Calu3 (cell line): Measurements from ENCODE around the gene ARF3. TPM values are rescaled to one million over a fixed set of nuclear protein-coding genes. Genes with fewer than 3 reads are reported as not detected.

Experiments used
- BruUV-seq: library from RNA; stranded (reverse); fragments of 400-500 nt; replicated peaks from 2 replicates; lab custom pipeline; 2021; lab: Mats Ljungman, UMichigan
- CTCF ChIA-PET: fragments of 300-600 bp; sonication (Branson Sonifier 250); formaldehyde crosslinking; loops from one replicate; lab custom pipeline; 2022; ENCODE audit warnings: antibody characterized with exemption; lab: Charles Lee
- DNase-seq: peaks from one replicate; pipeline ENCODE4 v3.0.0; 2022
- H3K27ac Mint-ChIP-seq: one replicate; pipeline ENCODE4 v1.8.0; 2022; ENCODE audit warnings: mixed read lengths; ENCODE audit not compliant: unreplicated experiment
- H3K27me3 Mint-ChIP-seq: one replicate; pipeline ENCODE4 v1.8.0; 2022; ENCODE audit warnings: mixed read lengths; ENCODE audit not compliant: unreplicated experiment
- H3K36me3 Mint-ChIP-seq: one replicate; pipeline ENCODE4 v1.8.0; 2022; ENCODE audit warnings: mild to moderate bottlenecking, moderate library complexity, mixed read lengths; ENCODE audit not compliant: insufficient read depth, unreplicated experiment
- H3K4me1 Mint-ChIP-seq: one replicate; pipeline ENCODE4 v1.8.0; 2022; ENCODE audit warnings: mild to moderate bottlenecking, low read depth, mixed read lengths; ENCODE audit not compliant: unreplicated experiment
- H3K4me3 Mint-ChIP-seq: one replicate; pipeline ENCODE4 v1.8.0; 2022; ENCODE audit warnings: mild to moderate bottlenecking, low read depth, moderate library complexity, mixed read lengths; ENCODE audit not compliant: unreplicated experiment
- H3K9me3 Mint-ChIP-seq: one replicate; pipeline ENCODE4 v1.8.0; 2022; ENCODE audit warnings: low read depth, mixed read lengths; ENCODE audit not compliant: unreplicated experiment
- CTCF ChIP-seq: fragments of 200-600 bp; IDR thresholded peaks from one replicate; pipeline ENCODE4 v1.8.0; 2022; ENCODE audit warnings: antibody characterized with exemption; ENCODE audit not compliant: unreplicated experiment
- intact Hi-C: fragments of 100-400 bp; cut with micrococcal nuclease; formaldehyde crosslinking; loops from one replicate; pipeline ENCODE4 v1.10.0; 2022; ENCODE audit not compliant: unreplicated experiment
- total RNA-seq: library from RNA; stranded (reverse); gene quantifications from 2 replicates; pipeline ENCODE4 v1.2.3, GENCODE V29; 2022

The ARF3 gene
- total RNA-seq, 1 experiment from 2014 or later, result 142 TPM

GRCh38 chr12:48990552-48990951 is 33.3 kb upstream of the ARF3 start:
- no peak for DNase-seq
- Mint-ChIP-seq H3K9me3 (no peaks in the 10 kb centered on the region), H3K4me3 (no peak overlapping the region), H3K27ac (no peak overlapping the region), H3K27me3 (peaks cover 78% of the 10 kb centered on the region), H3K4me1 (peaks cover 5% of the 10 kb centered on the region), H3K36me3 (no peaks in the 10 kb centered on the region)
- CTCF ChIA-PET, result interaction anchor here (0.7 kb wide), 1 partner anchor 104 kb away, joined by 4 read pairs; the partner anchor contains the start of gene DHH
- intact Hi-C loops, result no loop called here
- no peak for TF ChIP-seq CTCF
- no TSS peak for BruUV-seq

GRCh38 chr12:48988030-48988649 is 30.9 kb upstream of the ARF3 start:
- Mint-ChIP-seq H3K36me3 (no peaks in the 10 kb centered on the region), H3K27me3 (peaks cover 87% of the 10 kb centered on the region), H3K9me3 (no peaks in the 10 kb centered on the region), H3K4me1 (no peaks in the 10 kb centered on the region), H3K4me3 (no peak overlapping the region), H3K27ac (no peak overlapping the region)
- intact Hi-C loops, result no loop called here
- CTCF ChIA-PET, result interaction anchor here (0.7 to 2.4 kb wide), 5 partner anchors 9 to 64 kb away, joined by 3 to 12 read pairs (median 3); partner anchors contain the start of genes PRKAG1 and WNT1
- DNase-seq, result peak; percentile 62
- peak; percentile 78 for TF ChIP-seq CTCF
- no TSS peak for BruUV-seq

GRCh38 chr12:48986720-48987291 is 29.5 kb upstream of the ARF3 start:
- BruUV-seq, result no TSS peak
- CTCF ChIA-PET, result interaction anchor here (2.4 kb wide), 1 partner anchor 8 kb away, joined by 12 read pairs; the partner anchor contains the start of gene WNT1

GRCh38 chr12:48985901-48986300 is 28.6 kb upstream of the ARF3 start:
- Mint-ChIP-seq H3K9me3 (no peaks in the 10 kb centered on the region), H3K27me3 (peaks cover 100% of the 10 kb centered on the region), H3K4me1 (peaks cover 12% of the 10 kb centered on the region), H3K27ac (no peak overlapping the region), H3K4me3 (no peak overlapping the region), H3K36me3 (peaks cover 11% of the 10 kb centered on the region)
- CTCF ChIA-PET, result interaction anchor here (0.6 kb wide), 1 partner anchor 39 kb away, joined by 10 read pairs; no protein-coding TSS in a partner anchor
- no peak for TF ChIP-seq CTCF
- intact Hi-C loops, result no loop called here
- no TSS peak for BruUV-seq
- DNase-seq, result no peak

More at GRCh38 chr12:48986720-48987291, 29.5 kb upstream of the ARF3 start:
- DNase-seq, result no peak
- Mint-ChIP-seq H3K36me3 (peaks cover 8% of the 10 kb centered on the region), H3K4me1 (peaks cover 3% of the 10 kb centered on the region), H3K4me3 (no peak overlapping the region), H3K9me3 (no peaks in the 10 kb centered on the region), H3K27ac (no peak overlapping the region), H3K27me3 (peaks cover 97% of the 10 kb centered on the region)
- TF ChIP-seq CTCF, result no peak
- intact Hi-C loops, result no loop called here
